ENCODE results near the gene BHLHE23. TPM values are rescaled to one million over a fixed set of nuclear protein-coding genes. Genes with fewer than 3 reads are reported as not detected.

Gene BHLHE23
- total and polyA plus RNA-seq, 5 donors: not detected

- Histone ChIP-seq H3K27me3 (ENCODE audit: control insufficient read depth, insufficient read depth) (no peaks in the 10 kb centered on the region), H3K4me3 (ENCODE audit: low read length) (no peak overlapping the region), H3K4me1 (ENCODE audit: control insufficient read depth, insufficient read depth, low read length) (no peaks in the 10 kb centered on the region), H3K27ac (ENCODE audit: low read length) (no peak overlapping the region), H3K9me3 (ENCODE audit: control insufficient read depth, low read length) (no peaks in the 10 kb centered on the region)
- peak in 2 of 3 donors; percentile 25 to 28 for DNase-seq
- WGBS: 71% methylated on average over 31 of the region's 31 CpGs
- no peak for ATAC-seq
- intact Hi-C loops (cut with DNase I): no loop called here
Measured at GRCh38 chr20:63023071-63023935, 16.5 kb upstream of the BHLHE23 start.

DNA sequence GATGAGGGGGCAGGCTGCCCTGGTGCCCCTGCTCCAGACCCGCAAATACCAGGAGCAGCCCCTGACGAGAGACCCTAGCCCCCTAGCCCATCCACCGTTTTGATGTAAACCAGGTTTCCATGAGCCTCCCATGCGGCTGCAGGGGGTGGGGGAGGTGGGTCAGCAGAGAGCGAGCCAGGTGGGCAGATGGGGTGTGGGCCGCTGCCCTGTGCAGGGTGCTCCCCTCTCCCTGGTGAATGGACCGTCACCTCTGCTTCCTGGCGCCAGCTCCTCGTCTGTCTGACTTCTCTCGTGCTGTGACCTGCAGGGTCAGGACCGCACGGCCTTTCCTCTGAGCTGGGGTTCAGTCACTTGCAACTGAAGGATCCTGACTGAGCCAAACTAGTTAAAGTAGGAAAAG lies 15.7 kb upstream of the BHLHE23 start:
- intact Hi-C loops (cut with DNase I): no loop called here
- no peak for ATAC-seq
- H3K27ac ChIP-seq (ENCODE audit: low read length): no peak overlapping the region
- no peaks in the 10 kb centered on the region for H3K4me1 ChIP-seq (ENCODE audit: control insufficient read depth, insufficient read depth, low read length)
- no peaks in the 10 kb centered on the region for H3K9me3 ChIP-seq (ENCODE audit: control insufficient read depth, low read length)
- WGBS: 50% methylated on average over 12 of the region's 12 CpGs
- peak in 2 of 3 donors; percentile 22 to 29 for DNase-seq
- no peak overlapping the region for H3K4me3 ChIP-seq (ENCODE audit: low read length)
- H3K27me3 ChIP-seq (ENCODE audit: control insufficient read depth, insufficient read depth): no peaks in the 10 kb centered on the region

GRCh38 chr20:63021356-63022321 lies 14.9 kb upstream of the BHLHE23 start:
- H3K9me3 ChIP-seq (ENCODE audit: control insufficient read depth, low read length): no peaks in the 10 kb centered on the region
- H3K27me3 ChIP-seq (ENCODE audit: control insufficient read depth, insufficient read depth): no peaks in the 10 kb centered on the region
- no peak overlapping the region for H3K27ac ChIP-seq (ENCODE audit: low read length)
- H3K4me1 ChIP-seq (ENCODE audit: control insufficient read depth, insufficient read depth, low read length): no peaks in the 10 kb centered on the region
- DNase-seq (peak in 1 of 3 donors; percentile 37), ATAC-seq (no peak)
- intact Hi-C loops (cut with DNase I): no loop called here
- H3K4me3 ChIP-seq (ENCODE audit: low read length): no peak overlapping the region
- WGBS: 78% methylated on average over 40 of the region's 40 CpGs

- no peaks in the 10 kb centered on the region for H3K4me1 ChIP-seq (ENCODE audit: control insufficient read depth, insufficient read depth, low read length)
- H3K27me3 ChIP-seq (ENCODE audit: control insufficient read depth, insufficient read depth): no peaks in the 10 kb centered on the region
- no peaks in the 10 kb centered on the region for H3K9me3 ChIP-seq (ENCODE audit: control insufficient read depth, low read length)
- intact Hi-C loops (cut with DNase I): no loop called here
- ATAC-seq (no peak), DNase-seq (peak in 1 of 3 donors; percentile 24)
- no peak overlapping the region for H3K4me3 ChIP-seq (ENCODE audit: low read length)
- WGBS: 82% methylated on average over 10 of the region's 10 CpGs
- H3K27ac ChIP-seq (ENCODE audit: low read length): no peak overlapping the region
Measured at GRCh38 chr20:63020681-63021080, 13.9 kb upstream of the BHLHE23 start.

GRCh38 chr20:63017826-63018411 lies 11.2 kb upstream of the BHLHE23 start:
- DNase-seq (peak in 2 of 3 donors; percentile 37 to 43), ATAC-seq (no peak)
- H3K9me3 ChIP-seq (ENCODE audit: control insufficient read depth, low read length): peaks cover 3% of the 10 kb centered on the region
- H3K4me3 ChIP-seq (ENCODE audit: low read length): no peak overlapping the region
- intact Hi-C loops (cut with DNase I): loop anchor here in 1 of 4 donors (10.0 kb wide), 1 partner anchor 143 kb away; no protein-coding TSS in a partner anchor
- no peak overlapping the region for H3K27ac ChIP-seq (ENCODE audit: low read length)
- H3K4me1 ChIP-seq (ENCODE audit: control insufficient read depth, insufficient read depth, low read length): no peaks in the 10 kb centered on the region
- 88% methylated on average over 25 of the region's 25 CpGs for WGBS
- no peaks in the 10 kb centered on the region for H3K27me3 ChIP-seq (ENCODE audit: control insufficient read depth, insufficient read depth)

GRCh38 chr20:63017076-63017825 lies 10.5 kb upstream of the BHLHE23 start:
- Histone ChIP-seq H3K27me3 (ENCODE audit: control insufficient read depth, insufficient read depth) (no peaks in the 10 kb centered on the region), H3K4me1 (ENCODE audit: control insufficient read depth, insufficient read depth, low read length) (no peaks in the 10 kb centered on the region)
- intact Hi-C loops (cut with DNase I): loop anchor here in 1 of 4 donors (10.0 kb wide), 1 partner anchor 142 kb away; no protein-coding TSS in a partner anchor

GRCh38 chr20:63016514-63017075 lies 9.8 kb upstream of the BHLHE23 start:
- DNase-seq: peak in 2 of 3 donors; percentile 22 to 32
- intact Hi-C loops (cut with DNase I): loop anchor here in 1 of 4 donors (10.0 kb wide), 1 partner anchor 142 kb away; no protein-coding TSS in a partner anchor
- H3K27ac ChIP-seq (ENCODE audit: low read length): no peak overlapping the region
- H3K4me3 ChIP-seq (ENCODE audit: low read length): no peak overlapping the region
- no peaks in the 10 kb centered on the region for H3K27me3 ChIP-seq (ENCODE audit: control insufficient read depth, insufficient read depth)
- peaks cover 5% of the 10 kb centered on the region for H3K9me3 ChIP-seq (ENCODE audit: control insufficient read depth, low read length)
- ATAC-seq: no peak
- 65% methylated on average over 14 of the region's 14 CpGs for WGBS
- no peaks in the 10 kb centered on the region for H3K4me1 ChIP-seq (ENCODE audit: control insufficient read depth, insufficient read depth, low read length)

More at GRCh38 chr20:63017076-63017825, 10.5 kb upstream of the BHLHE23 start:
- DNase-seq: peak in 2 of 3 donors; percentile 28 to 38
- Histone ChIP-seq H3K9me3 (ENCODE audit: control insufficient read depth, low read length) (peaks cover 5% of the 10 kb centered on the region), H3K27ac (ENCODE audit: low read length) (no peak overlapping the region), H3K4me3 (ENCODE audit: low read length) (no peak overlapping the region)
- WGBS: 73% methylated on average over 22 of the region's 22 CpGs
- peak; percentile 9 to 15 for ATAC-seq

GRCh38 chr20:63015662-63016361 lies 9.0 kb upstream of the BHLHE23 start:
- intact Hi-C loops (cut with DNase I): loop anchor here in 1 of 4 donors (10.0 kb wide), 1 partner anchor 141 kb away; no protein-coding TSS in a partner anchor
- no peaks in the 10 kb centered on the region for H3K27me3 ChIP-seq (ENCODE audit: control insufficient read depth, insufficient read depth)

DNA sequence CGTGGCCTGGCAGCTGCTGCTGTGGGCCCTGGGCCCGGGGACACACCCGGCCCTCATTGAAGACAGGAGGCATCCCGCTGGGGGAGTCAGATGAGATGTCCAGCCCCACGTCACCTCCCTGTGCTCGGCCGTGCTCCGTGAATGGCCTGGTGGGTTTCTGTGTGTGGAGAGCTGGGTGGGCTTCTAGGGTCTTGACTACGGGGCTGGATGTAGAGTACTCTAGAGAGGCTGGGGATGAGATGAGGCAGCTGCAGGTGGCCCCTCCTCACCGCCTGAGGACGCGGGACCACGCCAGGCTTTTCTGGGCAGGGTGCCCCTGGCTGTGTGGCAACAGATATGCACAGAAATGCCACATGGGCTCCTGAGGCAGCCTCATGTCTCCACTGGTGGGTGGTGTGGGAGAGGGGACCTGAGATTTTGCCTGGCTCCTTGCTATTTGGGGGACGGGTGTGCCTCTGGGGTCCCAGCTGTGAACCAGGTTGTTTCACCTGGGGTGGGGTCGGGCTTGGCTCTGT lies 8.4 kb upstream of the BHLHE23 start:
- ATAC-seq (peak in 1 of 2 donors; percentile 18), DNase-seq (peak in 1 of 3 donors; percentile 32)
- intact Hi-C loops (cut with DNase I): loop anchor here in 1 of 4 donors (10.0 kb wide), 1 partner anchor 140 kb away; no protein-coding TSS in a partner anchor

More at GRCh38 chr20:63015662-63016361, 9.0 kb upstream of the BHLHE23 start:
- Histone ChIP-seq H3K9me3 (ENCODE audit: control insufficient read depth, low read length) (peaks cover 5% of the 10 kb centered on the region), H3K4me3 (ENCODE audit: low read length) (no peak overlapping the region), H3K27ac (ENCODE audit: low read length) (no peak overlapping the region), H3K4me1 (ENCODE audit: control insufficient read depth, insufficient read depth, low read length) (no peaks in the 10 kb centered on the region)
- peak in 2 of 3 donors; percentile 23 to 39 for DNase-seq
- WGBS: 70% methylated on average over 21 of the region's 22 CpGs
- peak; percentile 11 to 31 for ATAC-seq

More for the DNA sequence above, 8.4 kb upstream of the BHLHE23 start:
- Histone ChIP-seq H3K4me3 (ENCODE audit: low read length) (no peak overlapping the region), H3K4me1 (ENCODE audit: control insufficient read depth, insufficient read depth, low read length) (no peaks in the 10 kb centered on the region), H3K27ac (ENCODE audit: low read length) (no peak overlapping the region), H3K9me3 (ENCODE audit: control insufficient read depth, low read length) (peaks cover 5% of the 10 kb centered on the region), H3K27me3 (ENCODE audit: control insufficient read depth, insufficient read depth) (no peaks in the 10 kb centered on the region)
- 40% methylated on average over 15 of the region's 15 CpGs for WGBS

All from right cardiac atrium (tissue), 5 donors.